ENCODE results near the gene MFGE8.

DNA sequence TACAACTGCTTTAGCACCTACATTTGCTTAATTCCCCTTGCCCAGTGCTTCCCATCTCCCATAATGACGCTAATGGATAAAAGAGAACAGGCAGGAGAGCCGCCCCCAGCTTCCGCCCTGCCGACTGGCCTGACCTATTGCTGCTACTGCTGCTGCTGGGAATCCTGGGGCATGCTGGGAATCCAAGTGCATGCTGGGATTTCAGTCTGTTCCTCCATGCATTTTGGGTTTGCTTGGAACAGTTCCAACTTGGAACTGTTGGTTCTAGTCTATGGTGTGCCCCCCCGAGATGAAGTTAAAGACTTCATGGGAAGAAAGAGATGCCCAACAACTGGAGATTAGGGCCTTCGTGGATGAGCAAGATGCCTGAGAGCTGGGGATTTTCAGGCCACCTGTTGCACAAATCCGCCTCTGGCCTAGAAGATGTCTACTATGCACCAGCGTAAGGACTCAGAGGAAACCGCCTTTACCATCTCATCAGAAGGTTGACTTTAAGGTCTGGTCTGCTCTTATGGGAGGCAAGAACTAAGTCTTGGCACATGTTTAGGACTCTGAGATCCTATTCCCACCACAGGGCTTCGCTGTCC lies 46.8 kb downstream of the MFGE8 start:
- TF ChIP-seq POLR2AphosphoS5 (IDR thresholded peaks at IDR 0.05; ENCODE audit: low read depth, low read length) (no peak), POLR2A (IDR thresholded peaks at IDR 0.05; ENCODE audit: low read depth, low read length) (no peak), TAF1 (IDR thresholded peaks at IDR 0.05; ENCODE audit: borderline replicate concordance, low read depth, low read length) (no peak)

Measured in GM12892 (cell line).